Heart left ventricle (tissue), 16 donors: ENCODE data around the gene QRICH1. TPM values are rescaled to one million over a fixed set of nuclear protein-coding genes. Genes with fewer than 3 reads are reported as not detected.
A peak's percentile ranks its signal among the peaks of the same experiment; 100 is the strongest.

Source experiments
- ATAC-seq, 4 donors: fragments of 200-7000 bp; cut with Tn5 transposase; one replicate each; pipeline ENCODE4 v1.9.1; 2020 to 2022; ENCODE audit warnings: moderate library complexity in 4 of 4, mild to moderate bottlenecking in 3 of 4, moderate number of reproducible peaks in 1 of 4
- DNase-seq, 5 donors: peaks; one replicate each; pipeline ENCODE4 v3.0.0-alpha.2; 2020
- H3K27ac ChIP-seq, 12 donors: fragments of 200-600 bp; sonication (generic) in 4 of 12; one replicate each; pipeline versions ENCODE4 v1.5.0 to v1.8.0; 2016 to 2022; ENCODE audit warnings: mild to moderate bottlenecking in 2 of 12
- H3K27me3 ChIP-seq, 9 donors: fragments of 200-600 bp; sonication (generic) in 2 of 9; one replicate each; pipeline versions ENCODE4 v1.5.1 to v1.8.0; 2016 to 2022; ENCODE audit warnings: mild to moderate bottlenecking in 3 of 9
- H3K36me3 ChIP-seq, 9 donors: fragments of 200-600 bp; sonication (generic) in 2 of 9; one replicate each; pipeline versions ENCODE4 v1.5.0 to v1.8.0; 2018 to 2022; ENCODE audit warnings: mild to moderate bottlenecking in 2 of 9
- H3K4me1 ChIP-seq, 12 donors: fragments of 200-600 bp; sonication (generic) in 4 of 12; one replicate each; pipeline versions ENCODE4 v1.5.0 to v1.8.0; 2016 to 2022; ENCODE audit warnings: mild to moderate bottlenecking in 3 of 12
- H3K4me3 ChIP-seq, 12 donors: fragments of 200-600 bp; sonication (generic) in 4 of 12; one replicate each; pipeline versions ENCODE4 v1.5.0 to v1.8.0; 2017 to 2022; ENCODE audit warnings: mild to moderate bottlenecking in 9 of 12, moderate library complexity in 4 of 12
- H3K9me3 ChIP-seq, 12 donors: fragments of 200-600 bp; sonication (generic) in 4 of 12; one replicate each; pipeline versions ENCODE4 v1.5.0 to v1.8.0; 2016 to 2022; ENCODE audit warnings: mild to moderate bottlenecking in 1 of 12
- CTCF ChIP-seq, 12 donors: fragments of 200-600 bp; sonication (generic) in 4 of 12; IDR thresholded peaks; one replicate each; pipeline versions ENCODE4 v1.5.0 to v1.8.0; 2018 to 2022; ENCODE audit warnings: antibody characterized with exemption in 12 of 12, mild to moderate bottlenecking in 5 of 12
- POLR2A ChIP-seq, 2 donors: fragments of 450-650 bp; IDR thresholded peaks; one replicate each; pipeline ENCODE4 v1.6.1; 2017; ENCODE audit warnings: antibody characterized with exemption in 2 of 2, mild to moderate bottlenecking in 2 of 2, moderate library complexity in 2 of 2
- WGBS, 4 donors: extraction: QIAGEN DNeasy Blood & Tissue Kit in 2 of 4; methylation state at CpG; one replicate each; pipeline versions ENCODE4 v1.1.5 to v1.1.7; 2013 to 2018; 5-methylcytosine and 5-hydroxymethylcytosine counted together
- intact Hi-C, 10 donors: fragments of 100-400 bp; cut with DNase I; formaldehyde crosslinking; loops; one replicate each; pipeline versions ENCODE4 v1.11.1 to v1.14.2; 2022
- polyA plus RNA-seq, 2 donors: library from polyadenylated mRNA; stranded (reverse); fragments of 200-250 nt; gene quantifications; one replicate each; pipeline ENCODE4 v1.2.3, GENCODE V29; 2013
- total RNA-seq, 9 donors: library from RNA; depleted of rRNA in 2 of 9; stranded (reverse); fragments of >200 nt in 2 of 9; fragmentation: NEBNext Ultra II Directional in 3 of 9; extraction: Animal tissue kit (Norgen Biotek cat#: 25700) in 3 of 9; gene quantifications; one replicate each; pipeline versions ENCODE4 v1.1.0 to v1.2.4, GENCODE V29; 2016 to 2023
- donor health status: ischemic (EF 13 %, LVEDD 7.1; RV severe dilation, severe dysfunction).
- donor health status: healthy with polysubstance abuse.
- donor health status: DM: no; HTN: yes; CAD: no.
- donor health status: DM: no; HTN: no; CAD: no.
- donor health status: ischemic (EF 25% LVEDD 6.9; RV normal size, moderate dysfunction).
- donor health status: ischemic (EF 25% LVEDD 5.7; RV mildly dilated, moderate dysfunction).
- donor health status: healthy.
- donor health status: DM: yes; HTN: yes; CAD: no.
- donor health status: ischemic (EF 35%, LVEDD 5.7; RV mildly dilated, moderate dysfunction).
- donor health status: nonischemic (EF 11% LVEDD 7.7; RV severe dilation, severe dysfunction).
- donor health status: DM: yes; HTN: yes; CAD: no.
- donor health status: PGD.
- donor health status: ischemic (EF 29% LVEDD 5.4; RV normal size, mild dysfunction).
- donor health status: nonischemic (EF 23%, LVEDD 6.1; RV moderate dilation, normal function).

Gene QRICH1
- total and polyA plus RNA-seq, 11 donors = 20.0 to 91.6 (median 54.9) TPM

DNA sequence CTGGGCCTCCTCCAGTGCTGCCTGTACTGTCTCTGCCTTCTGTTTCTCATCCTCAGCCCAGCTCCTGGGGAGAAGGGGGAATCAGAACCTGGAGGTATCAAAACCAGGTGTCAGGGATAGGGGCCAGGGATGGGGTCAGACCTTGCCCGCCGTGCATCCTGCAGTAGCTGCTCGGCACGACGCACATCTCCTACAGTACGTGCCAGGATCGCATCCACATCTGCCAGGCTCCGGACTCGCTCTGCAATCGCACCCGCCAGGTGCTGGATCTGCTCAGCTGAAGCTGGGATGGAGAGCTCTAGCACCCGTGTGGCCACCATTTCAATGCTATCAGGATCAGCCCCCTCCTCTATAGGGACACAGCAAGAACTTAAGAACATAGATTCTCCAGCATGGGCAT is 28.2 kb upstream of the QRICH1 start:
- H3K4me1 ChIP-seq = peaks cover 3 to 32% (median 19%) of the 10 kb centered on the region in 12 donors
- no peak overlapping the region for H3K4me3 ChIP-seq
- no peak overlapping the region for H3K27ac ChIP-seq
- no peaks in the 10 kb centered on the region for H3K27me3 ChIP-seq
- intact Hi-C loops = no loop called here
- TF ChIP-seq POLR2A (IDR thresholded peaks at IDR 0.05) (no peak), CTCF (IDR thresholded peaks at IDR 0.05) (no peak)
- DNase-seq (no peak), ATAC-seq (no peak)
- peaks cover 0 to 83% (median 80%) of the 10 kb centered on the region in 9 donors for H3K36me3 ChIP-seq
- 94 to 95% (median 94%) methylated on average over 12 of the region's 12 CpGs for WGBS, 4 donors
- no peaks in the 10 kb centered on the region for H3K9me3 ChIP-seq

DNA sequence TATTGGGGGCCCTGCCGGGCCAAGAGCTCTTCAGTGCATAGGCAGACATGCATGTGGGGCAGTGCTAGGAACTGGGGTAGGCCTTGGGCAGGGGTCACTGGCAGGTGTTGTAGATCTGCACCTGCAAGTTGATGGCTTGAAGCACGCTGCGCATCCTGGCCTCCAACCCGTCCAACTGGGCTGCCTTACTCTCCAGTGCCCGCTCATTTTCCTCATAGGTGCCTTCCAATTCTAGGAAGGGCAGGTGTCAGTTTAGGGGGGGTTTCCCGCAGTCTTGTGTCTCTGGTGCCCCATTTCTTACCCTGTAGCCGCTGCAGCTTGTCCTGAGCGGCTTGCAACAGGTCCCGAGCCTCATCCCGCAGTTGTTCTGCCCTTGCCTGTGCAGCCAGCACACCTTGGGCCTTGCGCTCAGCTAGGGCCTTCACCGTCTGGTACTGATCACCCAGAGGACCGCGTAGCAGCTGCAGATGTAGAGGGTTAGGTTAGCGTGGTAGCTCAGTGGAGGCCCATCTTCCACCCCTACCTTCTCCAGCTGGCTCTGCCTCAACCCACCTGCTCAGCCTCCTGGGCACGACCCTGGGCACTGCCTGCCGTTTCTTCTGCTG is 27.4 kb upstream of the QRICH1 start:
- peaks cover 3 to 32% (median 19%) of the 10 kb centered on the region in 12 donors for H3K4me1 ChIP-seq
- H3K9me3 ChIP-seq = no peaks in the 10 kb centered on the region
- H3K27me3 ChIP-seq = no peaks in the 10 kb centered on the region
- peak in 1 of 4 donors; percentile 0 for ATAC-seq
- peak in 1 of 5 donors; percentile 60 for DNase-seq
- 76 to 82% (median 80%) methylated on average over 17 of the region's 17 CpGs for WGBS, 4 donors
- peaks cover 0 to 83% (median 80%) of the 10 kb centered on the region in 9 donors for H3K36me3 ChIP-seq
- intact Hi-C loops = loop anchor here in 1 of 10 donors (2.0 kb wide), 1 partner anchor 16 kb away; the partner anchor contains the start of gene QARS1
- H3K4me3 ChIP-seq = peak overlapping the region in 10 of 12 donors; percentile 64 to 99 (median 91)
- TF ChIP-seq POLR2A (IDR thresholded peaks at IDR 0.05) (no peak), CTCF (IDR thresholded peaks at IDR 0.05) (no peak)
- H3K27ac ChIP-seq = peak overlapping the region; percentile 90 to 100 (median 97)

DNA sequence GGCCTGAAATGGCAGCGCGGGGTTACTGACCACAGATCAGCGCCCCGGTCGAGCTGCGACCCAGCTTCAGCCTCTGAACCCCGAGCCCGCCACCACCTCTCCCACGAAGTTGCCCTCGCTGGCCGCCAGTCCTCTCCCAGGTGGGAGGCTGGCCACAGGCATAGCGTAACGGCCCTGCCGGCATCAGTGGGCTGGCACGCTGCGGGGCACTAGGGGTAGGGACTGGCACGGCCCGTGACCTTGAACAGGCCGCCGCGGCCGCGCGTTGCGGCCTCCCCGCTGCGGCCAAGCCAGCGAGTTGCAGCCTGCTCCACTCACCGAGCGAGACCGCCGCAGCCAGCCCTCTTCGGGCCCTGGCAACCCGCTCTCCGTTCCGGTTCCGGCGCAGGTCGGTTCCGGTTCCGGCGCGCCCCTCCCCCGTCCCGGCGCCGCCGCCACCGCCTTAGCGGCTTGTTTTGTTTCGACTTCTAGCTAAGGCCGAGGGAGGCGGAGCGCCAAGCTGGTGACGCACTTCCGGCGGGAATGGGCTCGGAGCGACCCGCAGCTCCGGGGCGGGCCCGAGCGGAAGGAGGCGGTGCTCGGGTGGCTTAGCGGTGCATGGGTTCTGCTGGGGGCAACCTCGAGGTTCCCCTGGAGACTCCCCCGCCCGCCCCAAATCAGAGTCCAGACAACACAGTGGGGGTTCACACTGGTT is 26.7 kb upstream of the QRICH1 start, which contains the start of gene USP19:
TSS of gene USP19 (minus strand) at position 386 of the 694 bp plus-strand sequence. CDS start 1,678 bp downstream, outside the sequence.
- peak; percentile 66 to 80 for TF ChIP-seq POLR2A (IDR thresholded peaks at IDR 0.05)
- TF ChIP-seq CTCF (IDR thresholded peaks at IDR 0.05) = peak in 1 of 12 donors; percentile 12
- H3K4me1 ChIP-seq = peaks cover 3 to 32% (median 19%) of the 10 kb centered on the region in 12 donors
- H3K9me3 ChIP-seq = no peaks in the 10 kb centered on the region
- H3K27ac ChIP-seq = peak within 1 kb of the TSS; percentile 90 to 100 (median 97)
- no peaks in the 10 kb centered on the region for H3K27me3 ChIP-seq
- peak within 1 kb of the TSS; percentile 64 to 99 (median 91) for H3K4me3 ChIP-seq
- peak; percentile 81 to 94 (median 90) for ATAC-seq
- peak; percentile 95 to 98 (median 97) for DNase-seq
- WGBS, 4 donors = 1% methylated on average over 52 to 70 of the region's 70 CpGs
- peaks cover 0 to 83% (median 80%) of the 10 kb centered on the region in 9 donors for H3K36me3 ChIP-seq
- intact Hi-C loops = loop anchor here in 2 of 10 donors (1.0 to 2.0 kb wide), 2 partner anchors 13 to 16 kb away; partner anchors contain the start of genes LAMB2 (in 1 of the 2) and QARS1 (in 1 of the 2)

DNA sequence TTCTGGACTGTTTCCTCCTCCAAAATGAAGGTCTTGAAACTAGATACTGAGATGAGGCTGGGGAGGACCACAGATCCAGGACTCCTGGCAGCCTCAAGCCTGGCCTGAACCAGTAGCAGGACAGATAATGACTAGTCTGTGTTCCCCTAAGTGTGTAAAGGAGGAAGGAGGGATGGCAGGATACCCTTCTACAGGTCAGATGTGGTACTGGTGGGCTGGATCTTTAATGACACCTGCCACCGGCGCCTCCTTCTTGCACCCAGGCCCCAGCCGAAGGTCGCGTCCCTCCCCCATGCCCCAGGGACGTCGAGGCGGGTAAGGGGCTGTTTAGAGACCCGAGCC is 26.2 kb upstream of the QRICH1 start:
- Histone ChIP-seq H3K9me3 (no peaks in the 10 kb centered on the region), H3K36me3 (peaks cover 2 to 83% (median 80%) of the 10 kb centered on the region in 9 donors), H3K4me1 (peaks cover 3 to 32% (median 19%) of the 10 kb centered on the region in 12 donors), H3K27me3 (no peaks in the 10 kb centered on the region), H3K27ac (peak overlapping the region; percentile 90 to 100 (median 97)), H3K4me3 (peak overlapping the region; percentile 64 to 99 (median 91))
- no peak for ATAC-seq
- no peak for DNase-seq
- intact Hi-C loops = loop anchor here in 2 of 10 donors (1.0 to 2.0 kb wide), 2 partner anchors 13 to 15 kb away; partner anchors contain the start of genes LAMB2 (in 1 of the 2) and QARS1 (in 1 of the 2)
- 0 to 2% (median 1%) methylated on average over 9 of the region's 9 CpGs for WGBS, 4 donors
- TF ChIP-seq POLR2A (IDR thresholded peaks at IDR 0.05) = no peak
- no peak for TF ChIP-seq CTCF (IDR thresholded peaks at IDR 0.05)
